ENCODE data around the gene CCNL1. TPM values are rescaled to one million over a fixed set of nuclear protein-coding genes. Genes with fewer than 3 reads are reported as not detected.
A peak's percentile ranks its signal among the peaks of the same experiment; 100 is the strongest.

The CCNL1 gene
- total RNA-seq, 1 donor: 194 TPM

- no peak for TF ChIP-seq CTCF (IDR thresholded peaks at IDR 0.05; ENCODE audit: extremely low read depth, low read depth, low read length)
- H3K4me2 ChIP-seq (ENCODE audit: insufficient read depth, low read length): no peak overlapping the region
- no peak overlapping the region for H3K27ac ChIP-seq (ENCODE audit: low read depth, low read length)
- H3K79me2 ChIP-seq (ENCODE audit: insufficient read depth, low read length): no peaks in the 10 kb centered on the region
- no peak overlapping the region for H2AFZ ChIP-seq (ENCODE audit: low read length)
- no peaks in the 10 kb centered on the region for H3K4me1 ChIP-seq (ENCODE audit: insufficient read depth, low read length)
- no peaks in the 10 kb centered on the region for H4K20me1 ChIP-seq (ENCODE audit: insufficient read depth, low read length)
- no peak overlapping the region for H3K4me3 ChIP-seq (ENCODE audit: insufficient read depth, low read length)
- H3K36me3 ChIP-seq (ENCODE audit: insufficient read depth, low read length): no peaks in the 10 kb centered on the region
- no peaks in the 10 kb centered on the region for H3K27me3 ChIP-seq (ENCODE audit: insufficient read depth, low read length)
- H3K9me3 ChIP-seq (ENCODE audit: low read depth, low read length): no peaks in the 10 kb centered on the region
- DNase-seq (ENCODE audit: insufficient read length, low spot score, missing footprints): no peak
Measured at GRCh38 chr3:157190380-157190872, 30.5 kb upstream of the CCNL1 start.

- H3K4me3 ChIP-seq (ENCODE audit: insufficient read depth, low read length): no peak overlapping the region
- H2AFZ ChIP-seq (ENCODE audit: low read length): no peak overlapping the region
- H3K9me3 ChIP-seq (ENCODE audit: low read depth, low read length): no peaks in the 10 kb centered on the region
- no peaks in the 10 kb centered on the region for H3K4me1 ChIP-seq (ENCODE audit: insufficient read depth, low read length)
- peaks cover 2% of the 10 kb centered on the region for H3K79me2 ChIP-seq (ENCODE audit: insufficient read depth, low read length)
- H3K27me3 ChIP-seq (ENCODE audit: insufficient read depth, low read length): no peaks in the 10 kb centered on the region
- H3K36me3 ChIP-seq (ENCODE audit: insufficient read depth, low read length): no peaks in the 10 kb centered on the region
- no peak for DNase-seq (ENCODE audit: insufficient read length, low spot score, missing footprints)
- H4K20me1 ChIP-seq (ENCODE audit: insufficient read depth, low read length): no peaks in the 10 kb centered on the region
- H3K27ac ChIP-seq (ENCODE audit: low read depth, low read length): no peak overlapping the region
- TF ChIP-seq CTCF (IDR thresholded peaks at IDR 0.05; ENCODE audit: extremely low read depth, low read depth, low read length): no peak
- no peak overlapping the region for H3K4me2 ChIP-seq (ENCODE audit: insufficient read depth, low read length)
Measured at GRCh38 chr3:157188391-157188790, 28.4 kb upstream of the CCNL1 start.

GRCh38 chr3:157182879-157183278 is 22.9 kb upstream of the CCNL1 start:
- Histone ChIP-seq H3K27me3 (ENCODE audit: insufficient read depth, low read length) (no peaks in the 10 kb centered on the region), H3K36me3 (ENCODE audit: insufficient read depth, low read length) (no peaks in the 10 kb centered on the region), H3K79me2 (ENCODE audit: insufficient read depth, low read length) (peaks cover 14% of the 10 kb centered on the region), H4K20me1 (ENCODE audit: insufficient read depth, low read length) (no peaks in the 10 kb centered on the region), H3K27ac (ENCODE audit: low read depth, low read length) (no peak overlapping the region), H3K9me3 (ENCODE audit: low read depth, low read length) (no peaks in the 10 kb centered on the region), H3K4me1 (ENCODE audit: insufficient read depth, low read length) (no peaks in the 10 kb centered on the region), H2AFZ (ENCODE audit: low read length) (no peak overlapping the region), H3K4me2 (ENCODE audit: insufficient read depth, low read length) (no peak overlapping the region), H3K4me3 (ENCODE audit: insufficient read depth, low read length) (no peak overlapping the region)
- peak; percentile 89 for DNase-seq (ENCODE audit: insufficient read length, low spot score, missing footprints)
- TF ChIP-seq CTCF (IDR thresholded peaks at IDR 0.05; ENCODE audit: extremely low read depth, low read depth, low read length): peak; percentile 25

GRCh38 chr3:157180262-157180661 is 20.3 kb upstream of the CCNL1 start:
- H3K4me3 ChIP-seq (ENCODE audit: insufficient read depth, low read length): no peak overlapping the region
- no peaks in the 10 kb centered on the region for H3K9me3 ChIP-seq (ENCODE audit: low read depth, low read length)
- peaks cover 38% of the 10 kb centered on the region for H3K79me2 ChIP-seq (ENCODE audit: insufficient read depth, low read length)
- no peaks in the 10 kb centered on the region for H4K20me1 ChIP-seq (ENCODE audit: insufficient read depth, low read length)
- no peak overlapping the region for H3K27ac ChIP-seq (ENCODE audit: low read depth, low read length)
- H3K4me2 ChIP-seq (ENCODE audit: insufficient read depth, low read length): no peak overlapping the region
- TF ChIP-seq CTCF (IDR thresholded peaks at IDR 0.05; ENCODE audit: extremely low read depth, low read depth, low read length): no peak
- no peak for DNase-seq (ENCODE audit: insufficient read length, low spot score, missing footprints)
- no peak overlapping the region for H2AFZ ChIP-seq (ENCODE audit: low read length)
- H3K4me1 ChIP-seq (ENCODE audit: insufficient read depth, low read length): peaks cover 9% of the 10 kb centered on the region
- no peaks in the 10 kb centered on the region for H3K36me3 ChIP-seq (ENCODE audit: insufficient read depth, low read length)
- no peaks in the 10 kb centered on the region for H3K27me3 ChIP-seq (ENCODE audit: insufficient read depth, low read length)
